Measurements from ENCODE around the gene PRKCE.
A peak's percentile ranks its signal among the peaks of the same experiment; 100 is the strongest.

The PRKCE gene

DNA sequence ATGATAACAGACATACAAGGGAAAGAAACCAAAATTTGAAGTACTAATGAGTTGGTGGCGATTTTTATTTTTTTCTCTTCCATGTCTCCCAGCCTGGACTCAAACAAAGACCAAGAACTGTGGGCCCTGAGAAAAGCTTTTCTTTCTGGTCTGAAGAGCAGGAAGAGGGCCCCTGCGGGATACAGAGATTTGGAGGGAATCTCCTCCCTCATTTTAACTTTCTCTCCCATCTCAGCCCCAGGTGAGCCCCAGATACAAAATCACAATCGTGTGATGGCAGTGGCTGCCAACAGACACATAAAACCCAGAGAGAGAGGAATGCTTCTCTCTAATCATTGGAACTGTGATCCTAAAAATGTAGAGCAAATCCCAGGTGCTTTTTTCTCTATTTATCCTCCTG is 19.5 kb upstream of the PRKCE start:
- no peak for DNase-seq (ENCODE audit: low spot score)

DNA sequence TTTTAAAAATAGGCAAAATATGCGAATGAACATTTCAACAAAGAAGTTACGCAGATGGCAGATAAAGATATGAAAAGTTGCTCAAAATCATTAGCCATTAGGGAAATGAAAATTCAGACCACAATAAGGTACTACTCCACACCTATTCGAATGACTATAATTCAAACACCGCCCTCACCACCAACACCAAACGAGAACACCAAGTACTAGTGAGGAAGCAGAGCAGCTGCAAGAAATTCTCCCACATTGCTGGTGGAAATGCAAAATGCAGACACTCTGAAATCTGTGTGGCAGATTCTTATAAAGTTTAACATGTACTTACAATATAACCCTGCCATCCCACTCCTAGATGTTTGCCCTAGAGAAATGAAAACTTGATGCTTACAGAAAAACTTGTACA is 17.3 kb upstream of the PRKCE start:
- no peak for DNase-seq (ENCODE audit: low spot score)

DNA sequence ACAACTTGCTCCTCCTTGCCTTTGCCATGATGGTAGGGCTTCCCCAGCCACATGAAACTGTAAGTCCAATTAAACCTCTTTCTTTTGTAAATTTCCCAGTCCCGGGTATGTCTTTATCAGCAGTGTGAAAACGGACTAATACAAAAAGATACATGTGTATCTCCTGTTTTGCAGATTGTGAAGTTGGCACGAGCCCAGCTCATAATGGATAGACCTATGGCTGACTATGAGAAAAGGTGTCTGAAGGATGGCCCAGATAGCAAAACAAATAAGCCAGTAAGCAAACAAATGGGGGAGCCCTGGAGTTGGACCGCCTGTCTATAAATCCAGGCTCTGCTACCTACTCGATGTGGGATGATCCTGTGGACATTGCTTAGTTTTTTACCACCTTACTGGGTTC is 15.5 kb upstream of the PRKCE start:
- DNase-seq (ENCODE audit: low spot score), result no peak

DNA sequence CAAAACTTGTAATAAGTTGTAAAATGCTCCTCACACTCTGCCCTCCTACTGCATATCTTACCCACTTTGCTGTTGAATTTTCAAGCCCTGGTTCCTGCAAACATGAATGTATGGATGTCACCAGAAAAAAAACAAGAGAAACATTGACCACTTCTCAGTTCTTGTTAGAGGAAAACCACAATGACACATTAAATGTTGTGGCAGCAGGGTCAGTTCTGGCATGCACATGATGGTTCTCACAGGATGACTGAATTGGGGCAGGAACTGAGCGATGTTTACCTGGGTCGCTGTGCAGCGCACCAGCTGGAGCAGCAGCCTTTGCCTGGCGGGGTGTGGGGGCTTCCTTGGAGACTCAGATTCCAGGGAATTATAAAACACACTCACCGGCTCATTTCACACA is 14.0 kb upstream of the PRKCE start:
- no peak for DNase-seq (ENCODE audit: low spot score)

DNA sequence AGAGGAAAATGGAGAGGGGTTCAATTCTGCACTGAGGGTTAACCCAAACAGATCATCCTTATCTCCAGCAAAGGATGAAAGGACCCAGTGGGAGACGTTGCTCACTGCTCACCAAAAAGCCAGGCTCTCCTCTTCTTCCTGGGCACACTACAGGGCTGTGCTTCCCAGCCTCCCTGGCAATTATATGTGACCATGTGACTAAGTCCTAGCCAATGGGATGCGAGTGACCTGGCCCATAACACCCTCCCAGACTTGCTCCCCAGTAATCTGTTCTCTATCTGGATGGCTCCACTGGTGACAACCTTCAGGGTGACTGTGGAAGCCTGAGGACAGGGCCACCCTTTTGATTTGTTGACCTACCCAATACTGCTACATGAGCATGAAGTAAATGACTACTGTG is 10.9 kb upstream of the PRKCE start:
- DNase-seq (ENCODE audit: low spot score), result no peak

DNA sequence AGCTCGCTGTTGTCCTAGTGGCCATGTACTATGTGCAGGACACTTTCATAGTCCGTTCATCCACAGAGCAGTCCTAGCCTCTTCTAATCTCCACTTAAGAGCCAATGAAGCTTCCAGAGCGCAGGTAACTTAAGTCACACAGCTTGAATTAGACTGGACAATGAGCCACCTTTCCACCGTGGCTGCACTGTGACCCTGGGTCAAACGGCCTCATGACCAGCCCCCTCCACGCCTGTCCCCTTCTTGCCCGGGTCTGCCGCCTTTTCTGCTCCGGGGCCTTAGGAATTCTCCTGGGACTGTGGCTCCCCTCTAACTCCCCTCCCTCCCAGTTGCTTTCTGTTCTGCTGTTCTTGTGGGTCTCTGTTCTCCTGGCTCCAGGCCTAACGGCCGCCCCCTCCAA is 8.4 kb upstream of the PRKCE start:
- no peak for DNase-seq (ENCODE audit: low spot score)

DNA sequence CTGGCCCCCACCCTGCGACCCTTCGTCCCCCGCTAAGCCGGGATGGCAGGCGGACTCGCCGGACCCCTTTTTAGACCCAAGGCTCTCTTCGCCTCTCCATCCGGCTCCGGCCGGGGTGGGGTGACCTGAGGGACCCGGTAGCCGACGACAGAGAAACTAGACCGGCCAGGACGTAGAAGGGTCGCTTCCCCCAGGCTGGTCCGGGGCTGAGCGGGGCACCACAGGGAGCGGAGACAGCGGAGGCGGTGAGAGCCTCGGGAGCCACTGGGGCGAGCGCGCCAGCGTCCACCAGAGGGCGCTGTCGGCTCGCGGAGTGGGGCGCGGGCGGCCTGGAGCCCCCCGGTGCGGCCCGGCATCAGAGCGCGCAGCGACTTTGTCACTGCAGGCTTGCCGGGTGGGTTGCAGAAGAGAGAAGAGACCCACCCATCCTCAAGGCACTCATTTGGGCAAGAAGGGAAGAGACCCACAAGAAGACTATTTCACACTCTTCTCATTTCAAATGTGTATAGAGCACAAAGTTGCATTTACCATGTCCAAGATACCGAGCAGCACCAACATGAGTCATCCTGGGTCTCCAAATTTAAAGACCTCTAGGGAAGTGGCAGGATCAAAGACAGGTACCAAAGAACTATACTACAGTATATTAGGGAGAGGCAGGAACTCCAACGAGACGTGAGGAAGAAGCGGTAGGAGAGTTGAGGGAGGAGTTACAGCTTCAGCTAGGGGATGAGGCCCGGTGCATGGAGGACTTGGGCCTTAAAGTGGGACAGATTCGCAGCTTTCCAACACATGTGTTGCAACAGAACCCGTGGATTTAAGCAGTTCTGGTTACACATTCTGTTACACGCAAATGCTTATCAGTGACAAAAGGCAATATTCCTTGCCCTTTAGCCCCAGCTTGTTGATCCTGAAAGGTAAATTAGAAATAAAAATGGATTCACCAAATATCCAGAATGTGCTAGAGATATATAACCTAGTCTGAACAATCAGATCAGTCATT is 7.6 kb upstream of the PRKCE start:
- DNase-seq (ENCODE audit: low spot score), result peak; percentile 87

DNA sequence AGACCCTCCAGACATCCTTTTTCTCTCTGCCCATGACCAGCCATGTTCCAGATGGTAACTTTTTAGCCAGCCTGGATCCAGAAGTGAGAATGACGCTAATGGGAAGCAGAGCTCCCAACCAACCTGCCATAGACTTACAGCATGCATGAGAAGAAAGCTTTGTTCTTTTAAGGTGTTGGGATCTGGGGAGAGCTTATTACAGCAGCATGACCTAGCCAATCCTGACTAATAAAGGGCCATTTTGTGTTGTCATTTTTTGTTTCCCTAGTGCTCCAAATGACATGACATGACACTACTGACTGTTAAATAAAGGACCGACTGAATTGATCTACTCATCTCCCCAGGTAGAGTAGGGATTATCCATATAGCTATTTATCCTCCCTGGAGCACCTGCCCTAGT is 5.2 kb upstream of the PRKCE start:
- no peak for DNase-seq (ENCODE audit: low spot score)

DNA sequence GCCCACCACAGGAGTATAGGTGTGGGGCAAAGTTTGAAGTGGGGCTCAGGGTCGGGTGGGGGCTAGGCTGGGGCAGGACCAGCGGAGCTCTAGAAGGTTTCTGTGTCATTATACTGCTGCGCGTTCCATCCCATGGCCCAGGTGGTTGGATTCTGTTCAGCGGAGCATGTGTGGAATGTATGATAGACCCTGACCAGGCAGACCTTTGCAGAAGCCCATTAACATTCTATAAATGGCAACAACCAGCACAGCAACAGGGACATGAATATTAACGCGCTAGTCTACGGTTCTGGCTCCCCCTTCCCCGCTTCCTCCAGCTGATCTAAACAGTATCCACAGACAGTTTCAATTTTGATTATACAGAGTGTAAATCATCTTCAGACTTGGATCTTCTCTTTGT is 4.1 kb upstream of the PRKCE start:
- DNase-seq (ENCODE audit: low spot score), result no peak

DNA sequence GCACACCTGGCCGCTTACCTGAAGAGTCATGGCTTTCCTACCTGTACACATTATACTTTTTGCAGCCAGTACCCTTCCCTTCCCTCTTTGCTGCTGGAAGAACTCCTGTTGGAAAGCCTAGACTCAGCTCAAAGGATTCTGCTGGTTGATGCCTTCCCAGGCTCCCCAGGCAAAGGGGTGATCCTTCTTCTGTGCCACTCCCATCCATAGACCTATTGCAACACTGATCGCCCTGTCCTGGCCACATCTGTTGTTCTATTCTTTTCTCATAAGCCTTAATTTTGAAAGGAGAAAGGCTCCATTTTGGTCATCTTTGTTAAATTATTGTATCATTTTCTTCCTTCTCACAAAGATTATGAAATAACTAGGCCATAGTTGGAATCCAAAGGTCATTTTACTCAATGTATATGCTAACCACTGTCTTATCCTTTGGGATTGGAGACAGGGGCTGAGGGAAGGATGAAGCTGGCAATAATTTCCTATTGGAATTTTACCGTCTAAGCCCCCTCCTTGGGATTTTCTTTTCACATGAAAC is 3.4 kb upstream of the PRKCE start:
- DNase-seq (ENCODE audit: low spot score), result no peak

DNA sequence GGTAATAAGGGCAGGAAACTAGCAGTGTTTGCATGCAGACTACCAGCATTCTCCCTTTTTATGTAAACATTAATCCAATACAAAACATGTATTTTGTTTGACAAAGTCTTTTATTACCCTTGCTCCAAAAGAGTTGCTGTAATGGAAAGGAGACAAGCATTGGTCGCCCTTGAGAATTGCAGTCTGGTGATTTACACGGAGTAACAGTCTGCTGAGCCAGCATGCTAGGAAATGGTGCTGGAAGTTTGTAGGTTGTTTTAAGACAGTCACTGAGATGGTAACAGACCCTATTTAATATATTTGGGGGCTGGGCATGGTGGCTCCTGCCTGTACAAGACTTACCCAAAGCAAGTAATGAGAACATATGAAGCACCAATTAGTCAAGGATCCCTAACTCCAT is 2.8 kb upstream of the PRKCE start:
- no peak for DNase-seq (ENCODE audit: low spot score)

DNA sequence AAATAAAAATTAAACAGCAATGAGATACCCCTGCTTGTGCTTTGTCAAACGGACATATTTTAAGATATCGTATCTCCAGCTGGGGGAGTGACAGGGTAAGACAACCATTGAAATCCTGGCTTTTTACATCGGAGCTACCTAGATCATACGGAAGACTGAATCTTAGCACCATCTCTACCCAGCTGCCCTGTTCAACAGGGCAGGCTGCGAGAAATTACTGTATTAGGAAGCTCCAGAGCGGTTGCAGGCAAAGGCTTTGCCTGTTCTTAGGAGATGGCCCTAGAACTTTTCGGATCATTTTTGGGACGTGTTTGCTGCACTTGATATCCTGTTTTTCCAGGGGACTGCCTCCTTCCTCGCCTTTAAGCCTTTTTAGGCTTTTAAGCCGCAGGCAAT is 2.0 kb upstream of the PRKCE start:
- peak; percentile 18 for DNase-seq (ENCODE audit: low spot score)

DNA sequence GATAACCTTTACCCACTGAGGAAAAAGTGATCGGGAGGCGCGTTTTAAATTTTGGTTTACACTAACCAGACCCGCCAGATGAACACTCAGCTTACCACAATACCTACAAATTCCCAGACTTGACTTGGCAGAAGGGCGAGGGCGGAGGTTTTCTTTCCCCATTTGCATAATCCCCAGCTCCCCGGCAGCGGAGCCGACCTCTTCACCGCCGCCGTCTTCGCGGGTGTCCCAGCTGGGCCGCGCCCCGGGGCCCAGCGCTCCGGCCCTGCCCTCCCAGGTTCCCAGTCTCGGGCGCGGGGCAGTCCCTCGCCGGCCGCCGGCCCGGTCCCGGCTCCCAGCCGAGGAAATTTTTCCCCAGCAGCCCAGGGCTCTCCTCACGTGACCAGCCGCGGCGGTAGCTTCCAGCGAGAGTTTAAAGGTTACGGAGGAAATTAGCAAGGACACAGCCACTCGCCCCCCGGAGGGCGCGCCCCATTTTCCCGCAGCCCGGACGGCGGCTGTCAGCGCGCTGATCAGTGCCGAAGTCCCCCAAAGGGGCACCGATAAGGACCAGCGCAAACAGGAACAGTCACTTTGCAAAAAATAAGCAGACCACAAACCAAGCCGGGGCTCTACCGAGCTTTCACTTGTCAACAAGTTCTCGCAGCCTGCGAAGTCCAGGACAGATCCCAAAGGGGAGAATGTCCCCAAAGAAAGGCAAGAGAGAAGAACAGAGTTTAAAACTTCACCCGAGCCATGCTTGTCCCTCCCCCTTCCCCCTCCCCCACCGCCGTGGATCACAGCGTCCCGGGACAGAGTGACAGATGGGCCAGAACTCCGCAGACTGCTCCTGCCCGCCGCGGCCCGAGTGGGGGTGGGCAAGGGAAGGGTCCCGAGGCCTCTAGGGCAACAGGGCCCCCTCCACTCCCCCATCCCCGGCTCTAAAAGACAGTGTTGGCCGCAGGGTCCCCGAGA is 1.3 kb upstream of the PRKCE start:
- peak; percentile 63 for DNase-seq (ENCODE audit: low spot score)

DNA sequence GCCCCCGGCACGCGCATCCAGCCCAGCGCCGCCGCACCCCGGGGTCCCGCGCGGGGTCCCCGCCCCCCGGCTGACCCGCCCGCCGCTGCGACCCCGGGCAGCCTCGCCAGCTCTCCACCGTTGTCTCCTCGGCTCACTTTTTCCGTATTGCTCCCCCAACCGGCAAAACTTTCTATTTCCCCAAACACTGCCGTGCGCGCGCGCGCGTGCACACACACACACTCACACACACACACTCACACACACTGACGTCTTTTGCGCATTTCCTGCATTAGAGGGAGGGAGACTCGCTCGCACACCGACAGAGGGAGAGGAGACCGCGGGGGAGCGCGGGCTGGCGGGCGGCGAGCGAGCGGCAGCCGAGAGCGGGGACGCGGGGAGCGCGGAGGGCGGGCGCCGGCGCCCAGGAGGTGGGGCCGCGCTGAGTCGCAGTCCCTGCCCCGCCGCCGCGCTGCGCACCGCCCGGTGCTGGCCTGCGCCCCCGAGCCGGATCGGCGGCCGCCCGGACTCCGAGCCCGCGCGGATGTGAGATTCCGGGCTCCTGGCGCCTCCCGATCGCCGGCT is 542 bp upstream of the PRKCE start:
- DNase-seq (ENCODE audit: low spot score), result peak; percentile 91

DNA sequence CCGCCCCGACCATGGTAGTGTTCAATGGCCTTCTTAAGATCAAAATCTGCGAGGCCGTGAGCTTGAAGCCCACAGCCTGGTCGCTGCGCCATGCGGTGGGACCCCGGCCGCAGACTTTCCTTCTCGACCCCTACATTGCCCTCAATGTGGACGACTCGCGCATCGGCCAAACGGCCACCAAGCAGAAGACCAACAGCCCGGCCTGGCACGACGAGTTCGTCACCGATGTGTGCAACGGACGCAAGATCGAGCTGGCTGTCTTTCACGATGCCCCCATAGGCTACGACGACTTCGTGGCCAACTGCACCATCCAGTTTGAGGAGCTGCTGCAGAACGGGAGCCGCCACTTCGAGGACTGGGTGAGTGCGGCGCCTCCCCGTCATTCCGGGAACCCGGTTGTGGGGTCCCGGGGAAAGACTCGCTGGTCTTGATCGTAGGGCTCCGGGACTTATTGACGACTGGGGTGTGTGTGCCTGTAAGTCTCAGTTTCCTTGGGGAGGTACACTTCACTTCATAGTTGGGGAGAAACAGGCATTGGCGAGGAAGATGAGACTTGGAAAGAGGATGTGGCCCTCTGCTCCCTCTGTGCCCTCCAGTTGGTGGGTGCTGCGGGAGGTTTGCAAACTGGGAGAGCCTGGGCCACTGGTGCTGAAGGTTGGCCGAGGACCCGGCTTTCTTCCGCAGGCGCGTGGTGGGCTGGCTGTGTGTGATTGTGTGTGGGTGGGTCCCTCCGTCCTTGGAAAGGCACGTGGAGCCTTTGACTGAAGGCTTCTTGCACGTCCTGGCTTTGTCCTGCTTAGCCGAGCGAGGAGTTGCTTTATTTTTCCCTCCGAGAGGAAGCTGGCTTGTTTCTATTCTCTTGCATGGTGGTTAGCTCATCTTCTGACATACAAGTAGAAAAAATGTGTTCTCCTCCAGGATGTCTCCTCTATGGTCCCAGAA is 886 bp downstream of the PRKCE start:
- DNase-seq (ENCODE audit: low spot score), result peak; percentile 50

DNA sequence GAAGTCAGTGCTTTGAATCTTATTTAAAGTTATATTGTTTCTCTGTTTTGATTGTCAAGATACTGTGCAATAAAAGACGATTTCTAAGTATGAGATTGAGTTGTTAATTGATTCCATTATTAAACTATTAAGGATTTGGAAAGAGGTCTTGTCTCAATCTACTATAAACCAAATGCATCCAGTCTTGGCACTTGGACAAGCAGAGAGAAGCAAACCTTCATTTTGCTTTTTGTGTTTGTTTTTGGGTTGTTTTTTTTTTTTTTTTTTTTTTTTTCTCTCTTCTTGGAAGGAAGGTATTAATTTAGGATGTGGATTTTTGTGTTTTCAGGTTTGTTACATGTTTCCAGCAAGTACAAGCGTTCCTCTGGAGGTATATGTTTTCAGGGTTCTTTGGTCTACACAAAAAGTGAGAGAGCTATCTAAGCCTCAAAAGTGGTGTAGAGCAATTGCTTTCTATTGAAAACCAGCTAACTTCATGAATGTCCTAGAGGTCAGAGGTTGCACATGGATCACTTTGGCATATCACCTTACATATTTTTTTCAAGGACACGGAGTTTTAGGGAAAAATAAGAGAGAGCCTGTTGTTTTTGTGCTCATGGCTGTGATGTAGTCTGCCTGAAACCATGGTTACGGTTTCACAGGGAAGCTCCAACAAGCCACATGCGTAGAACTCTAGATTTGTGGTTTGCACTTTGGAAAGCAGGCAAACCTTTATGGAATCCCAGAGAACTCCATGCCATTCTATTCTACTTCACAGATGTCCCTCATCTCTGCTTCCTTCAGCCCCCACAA is 1.8 kb downstream of the PRKCE start:
- no peak for DNase-seq (ENCODE audit: low spot score)

DNA sequence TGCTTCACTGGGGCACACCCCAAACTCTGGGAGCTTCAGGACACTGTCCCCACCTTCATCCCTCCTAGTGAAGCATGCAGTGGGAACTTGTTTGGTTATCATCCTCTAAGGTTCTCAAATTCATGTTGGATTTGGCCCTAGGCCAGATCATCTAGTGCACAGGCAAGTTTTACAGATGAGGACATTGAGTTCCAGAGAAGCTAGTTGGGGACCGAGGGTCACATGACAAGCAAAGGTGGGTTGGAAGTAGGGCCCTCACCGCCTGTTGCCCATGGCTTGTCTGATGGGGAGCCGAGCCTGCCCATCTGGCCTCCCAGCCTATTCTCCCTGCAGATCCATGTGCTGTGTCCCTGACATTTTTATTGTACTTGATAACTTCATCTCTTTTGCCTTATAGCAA is 2.8 kb downstream of the PRKCE start:
- DNase-seq (ENCODE audit: low spot score), result no peak

DNA sequence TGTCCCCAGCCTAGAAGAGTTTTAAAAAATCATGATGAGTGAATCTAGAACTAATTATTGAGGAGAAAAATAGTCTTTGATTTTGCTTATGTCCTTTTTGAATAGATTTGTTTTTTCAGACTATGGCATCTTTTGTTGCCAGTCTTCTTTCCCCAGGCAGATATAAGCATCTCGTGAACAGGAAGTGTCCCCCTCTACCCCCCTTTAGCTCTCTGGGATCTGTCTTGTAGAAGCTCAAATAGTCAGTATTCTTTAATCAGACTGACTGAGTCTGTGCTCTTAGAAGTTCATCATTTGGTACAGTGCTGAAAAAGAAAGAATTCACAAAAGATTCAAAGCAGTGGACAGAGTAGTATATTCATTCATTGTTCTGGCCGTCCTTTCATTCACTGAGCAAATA is 10.4 kb downstream of the PRKCE start:
- DNase-seq (ENCODE audit: low spot score), result no peak

DNA sequence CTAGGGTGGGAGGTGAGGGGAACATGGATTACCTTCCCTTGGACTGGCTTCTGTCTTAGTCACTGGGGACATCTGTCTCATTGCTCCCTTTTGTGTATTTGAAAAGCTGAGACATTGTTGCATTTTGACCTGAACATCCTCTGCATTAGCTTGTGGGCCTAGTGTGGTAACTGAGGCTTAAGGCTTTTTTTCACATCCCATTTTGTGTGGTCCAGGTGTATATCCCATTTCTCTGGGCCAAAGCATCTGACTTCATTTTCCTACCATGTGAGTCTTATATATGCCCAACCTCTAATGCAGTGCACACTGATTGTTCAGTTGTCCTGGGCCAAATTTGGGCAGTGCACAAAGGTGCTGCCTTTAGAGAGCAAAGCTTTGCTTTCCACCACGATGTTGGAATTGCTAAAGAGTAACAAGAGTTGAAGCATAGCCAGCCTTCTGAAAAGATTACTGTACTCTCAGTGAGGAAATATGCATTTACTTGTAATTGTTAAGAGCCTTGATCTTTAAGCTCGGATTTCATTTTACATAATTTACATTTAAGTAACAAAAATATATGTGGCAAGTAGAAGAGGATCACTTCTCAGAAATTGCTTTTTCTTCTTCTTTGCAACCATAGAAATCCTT is 13.3 kb downstream of the PRKCE start:
- DNase-seq (ENCODE audit: low spot score), result no peak

DNA sequence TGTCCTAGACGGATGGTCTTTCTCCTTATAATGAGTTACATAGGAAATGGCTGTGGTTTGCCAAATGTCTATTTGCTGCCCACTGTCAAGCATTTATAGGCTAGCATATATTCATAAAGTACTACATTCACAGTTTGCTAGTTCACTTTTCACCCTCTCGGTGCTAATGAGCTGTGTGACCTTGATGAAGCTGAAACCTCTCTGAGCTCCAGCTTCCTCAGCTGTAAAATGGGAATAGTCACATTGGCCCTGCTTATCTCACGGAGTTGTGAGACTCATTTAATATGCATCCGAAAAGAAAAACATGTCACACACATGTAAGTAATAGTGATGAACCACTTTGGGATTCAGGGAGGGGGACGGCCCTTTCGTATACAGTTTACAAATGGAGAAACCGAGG is 17.0 kb downstream of the PRKCE start:
- DNase-seq (ENCODE audit: low spot score), result no peak

Measured in germinal center (tissue), 1 donor.